Stomach (tissue), 4 donors: ENCODE data around the gene ANXA2.

ENCODE experiments used
- EP300 ChIP-seq: sonication (generic); formaldehyde crosslinking; IDR thresholded peaks from one replicate; pipeline ENCODE4 v1.6.1; 2017; ENCODE audit warnings: antibody characterized with exemption
- POLR2A ChIP-seq, 4 donors: fragments of 450-650 bp; IDR thresholded peaks; one replicate each; pipeline ENCODE4 v1.6.1; 2016; ENCODE audit warnings: antibody characterized with exemption in 4 of 4, control low read depth in 2 of 4, mild to moderate bottlenecking in 1 of 4, moderate library complexity in 1 of 4
- TF ChIP-seq, protein P1 (sequence below), 7 experiments: fragments of 450-650 bp in 4 of 7; fragments of 200-600 bp in 3 of 7; sonication (generic) in 3 of 7; IDR thresholded peaks; one replicate each; pipeline ENCODE4 v1.5.1; 2016 to 2019; ENCODE audit warnings: antibody characterized with exemption in 7 of 7, control low read depth in 2 of 7, mild to moderate bottlenecking in 1 of 7

GRCh38 chr15:60442031-60442650 lies 44.4 kb upstream of the ANXA2 start:
- no peak for TF ChIP-seq POLR2A (IDR thresholded peaks at IDR 0.05)
- no peak for TF ChIP-seq EP300
- TF ChIP-seq, protein P1, sequence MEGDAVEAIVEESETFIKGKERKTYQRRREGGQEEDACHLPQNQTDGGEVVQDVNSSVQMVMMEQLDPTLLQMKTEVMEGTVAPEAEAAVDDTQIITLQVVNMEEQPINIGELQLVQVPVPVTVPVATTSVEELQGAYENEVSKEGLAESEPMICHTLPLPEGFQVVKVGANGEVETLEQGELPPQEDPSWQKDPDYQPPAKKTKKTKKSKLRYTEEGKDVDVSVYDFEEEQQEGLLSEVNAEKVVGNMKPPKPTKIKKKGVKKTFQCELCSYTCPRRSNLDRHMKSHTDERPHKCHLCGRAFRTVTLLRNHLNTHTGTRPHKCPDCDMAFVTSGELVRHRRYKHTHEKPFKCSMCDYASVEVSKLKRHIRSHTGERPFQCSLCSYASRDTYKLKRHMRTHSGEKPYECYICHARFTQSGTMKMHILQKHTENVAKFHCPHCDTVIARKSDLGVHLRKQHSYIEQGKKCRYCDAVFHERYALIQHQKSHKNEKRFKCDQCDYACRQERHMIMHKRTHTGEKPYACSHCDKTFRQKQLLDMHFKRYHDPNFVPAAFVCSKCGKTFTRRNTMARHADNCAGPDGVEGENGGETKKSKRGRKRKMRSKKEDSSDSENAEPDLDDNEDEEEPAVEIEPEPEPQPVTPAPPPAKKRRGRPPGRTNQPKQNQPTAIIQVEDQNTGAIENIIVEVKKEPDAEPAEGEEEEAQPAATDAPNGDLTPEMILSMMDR (IDR thresholded peaks at IDR 0.05) = no peak
